Smooth muscle cell (in vitro differentiated cells): ENCODE data around the gene LDB2. TPM values are rescaled to one million over a fixed set of nuclear protein-coding genes. Genes with fewer than 3 reads are reported as not detected.

ENCODE experiments used
- DNase-seq: peaks from one replicate; lab custom pipeline; 2025; ENCODE audit not compliant: unreplicated experiment; lab: John Stamatoyannopoulos, UW
- H2AFZ ChIP-seq: fragments of 200-600 bp; sonication (generic); 2 replicates; pipeline ENCODE4 v1.6.0; 2016; ENCODE audit warnings: antibody characterized with exemption, low read depth, mild to moderate bottlenecking
- H3F3A ChIP-seq: fragments of 200-600 bp; sonication (generic); 2 replicates; pipeline ENCODE4 v1.6.0; 2017; ENCODE audit warnings: antibody characterized with exemption, low read depth
- H3K27ac ChIP-seq: fragments of 200-600 bp; sonication (generic); 2 replicates; pipeline ENCODE4 v1.5.1; 2016; ENCODE audit warnings: low read depth, mild to moderate bottlenecking
- H3K27me3 ChIP-seq: fragments of 200-600 bp; sonication (generic); 2 replicates; pipeline ENCODE4 v1.6.1; 2016; ENCODE audit warnings: low read depth, mild to moderate bottlenecking
- H3K36me3 ChIP-seq: fragments of 200-600 bp; sonication (generic); 2 replicates; pipeline ENCODE4 v1.5.1; 2016; ENCODE audit warnings: low read depth
- H3K4me1 ChIP-seq: fragments of 200-600 bp; sonication (generic); 2 replicates; pipeline ENCODE4 v1.5.1; 2016; ENCODE audit warnings: low read depth
- H3K4me2 ChIP-seq: fragments of 200-600 bp; sonication (generic); 2 replicates; pipeline ENCODE4 v1.6.0; 2016; ENCODE audit warnings: mild to moderate bottlenecking
- H3K4me3 ChIP-seq: fragments of 200-600 bp; sonication (generic); 2 replicates; pipeline ENCODE4 v1.5.1; 2016; ENCODE audit warnings: mild to moderate bottlenecking
- H3K79me2 ChIP-seq: fragments of 200-600 bp; sonication (generic); 2 replicates; pipeline ENCODE4 v1.6.0; 2016; ENCODE audit warnings: low read depth, mild to moderate bottlenecking
- H3K9ac ChIP-seq: fragments of 200-600 bp; sonication (generic); 2 replicates; pipeline ENCODE4 v1.6.0; 2016; ENCODE audit warnings: low read depth
- H3K9me3 ChIP-seq: fragments of 200-600 bp; sonication (generic); replicated peaks from 2 replicates; pipeline ENCODE4 v1.5.1; 2016; ENCODE audit warnings: low read depth
- H4K20me1 ChIP-seq: fragments of 200-600 bp; sonication (generic); 2 replicates; pipeline ENCODE4 v1.6.0; 2016; ENCODE audit warnings: low read depth
- WGBS: methylation state at CpG from one replicate; pipeline ENCODE4 v1.1.7; 2016; ENCODE audit warnings: low lambda C conversion rate; 5-methylcytosine and 5-hydroxymethylcytosine counted together
- polyA plus RNA-seq: library from polyadenylated mRNA; unstranded; fragments of >200 nt; fragmentation: Nextera tagmentation; extraction: Ambion mirVana; gene quantifications from 2 replicates; pipeline ENCODE4 v1.2.1, GENCODE V29; 2016
- total RNA-seq: library from RNA; depleted of rRNA; stranded (reverse); fragments of >200 nt; gene quantifications from 2 replicates; pipeline ENCODE4 v1.2.3, GENCODE V29; 2014
- TF ChIP-seq, protein P1 (sequence below): fragments of 200-600 bp; sonication (generic); IDR thresholded peaks from 2 replicates; pipeline ENCODE4 v1.5.1; 2017; ENCODE audit warnings: borderline replicate concordance, mild to moderate bottlenecking, antibody characterized with exemption; ENCODE audit not compliant: insufficient read depth, poor library complexity, severe bottlenecking

Gene LDB2
- total and polyA plus RNA-seq, 2 experiments from 2014 or later = 30.6 to 61.5 TPM

DNA sequence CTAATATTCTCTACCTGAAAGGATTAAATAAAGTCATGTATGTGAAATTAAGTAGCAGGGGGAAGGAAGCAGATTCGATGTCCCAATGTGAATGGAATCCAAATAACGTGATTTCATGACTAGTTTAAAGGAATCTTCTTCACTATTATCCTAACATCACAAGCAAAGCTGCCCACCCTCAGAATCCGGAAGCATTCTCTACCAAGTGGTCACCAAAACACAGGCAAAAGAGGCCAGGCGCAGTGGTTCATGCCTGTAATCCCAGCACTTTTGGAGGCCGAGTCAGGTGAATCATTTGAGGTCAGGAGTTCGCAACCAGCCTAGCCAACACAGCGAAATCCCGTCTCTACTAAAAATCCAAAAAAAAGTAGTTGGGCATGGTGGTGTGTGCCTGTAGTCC lies 212.9 kb downstream of the LDB2 start:
- Histone ChIP-seq H3K9me3 (no peaks in the 10 kb centered on the region), H3K4me3 (no peak overlapping the region), H3K36me3 (no peaks in the 10 kb centered on the region), H3K4me2 (peak overlapping the region; percentile 63), H3F3A (peaks cover 13% of the 10 kb centered on the region), H3K4me1 (peaks cover 29% of the 10 kb centered on the region), H2AFZ (no peak overlapping the region), H4K20me1 (no peaks in the 10 kb centered on the region), H3K27ac (peak overlapping the region; percentile 87), H3K79me2 (no peaks in the 10 kb centered on the region), H3K27me3 (no peaks in the 10 kb centered on the region), H3K9ac (peak overlapping the region; percentile 10)
- TF ChIP-seq, protein P1, sequence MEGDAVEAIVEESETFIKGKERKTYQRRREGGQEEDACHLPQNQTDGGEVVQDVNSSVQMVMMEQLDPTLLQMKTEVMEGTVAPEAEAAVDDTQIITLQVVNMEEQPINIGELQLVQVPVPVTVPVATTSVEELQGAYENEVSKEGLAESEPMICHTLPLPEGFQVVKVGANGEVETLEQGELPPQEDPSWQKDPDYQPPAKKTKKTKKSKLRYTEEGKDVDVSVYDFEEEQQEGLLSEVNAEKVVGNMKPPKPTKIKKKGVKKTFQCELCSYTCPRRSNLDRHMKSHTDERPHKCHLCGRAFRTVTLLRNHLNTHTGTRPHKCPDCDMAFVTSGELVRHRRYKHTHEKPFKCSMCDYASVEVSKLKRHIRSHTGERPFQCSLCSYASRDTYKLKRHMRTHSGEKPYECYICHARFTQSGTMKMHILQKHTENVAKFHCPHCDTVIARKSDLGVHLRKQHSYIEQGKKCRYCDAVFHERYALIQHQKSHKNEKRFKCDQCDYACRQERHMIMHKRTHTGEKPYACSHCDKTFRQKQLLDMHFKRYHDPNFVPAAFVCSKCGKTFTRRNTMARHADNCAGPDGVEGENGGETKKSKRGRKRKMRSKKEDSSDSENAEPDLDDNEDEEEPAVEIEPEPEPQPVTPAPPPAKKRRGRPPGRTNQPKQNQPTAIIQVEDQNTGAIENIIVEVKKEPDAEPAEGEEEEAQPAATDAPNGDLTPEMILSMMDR = no peak
- DNase-seq = no peak
- WGBS = 81% methylated on average over 8 of the region's 8 CpGs

DNA sequence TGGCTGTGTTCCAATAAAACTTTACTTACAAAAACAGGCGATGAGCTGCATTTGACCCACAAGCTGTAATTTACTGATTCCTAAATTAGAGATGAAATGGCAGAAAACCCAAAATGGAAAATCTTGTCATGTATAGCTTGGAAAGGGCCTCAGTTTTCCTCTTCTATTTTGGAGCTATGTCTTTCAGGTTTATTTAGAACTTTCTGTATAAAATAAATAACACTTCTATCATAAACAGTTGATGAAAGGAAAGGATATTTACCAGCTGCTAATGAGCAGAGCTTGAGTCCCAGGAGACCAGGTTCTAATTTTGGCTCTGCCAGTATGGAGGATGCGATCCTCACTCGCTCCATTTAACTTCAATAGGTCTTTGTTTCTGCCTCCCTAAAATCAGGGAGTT lies 213.5 kb downstream of the LDB2 start:
- peak overlapping the region; percentile 63 for H3K4me2 ChIP-seq
- no peak for DNase-seq

DNA sequence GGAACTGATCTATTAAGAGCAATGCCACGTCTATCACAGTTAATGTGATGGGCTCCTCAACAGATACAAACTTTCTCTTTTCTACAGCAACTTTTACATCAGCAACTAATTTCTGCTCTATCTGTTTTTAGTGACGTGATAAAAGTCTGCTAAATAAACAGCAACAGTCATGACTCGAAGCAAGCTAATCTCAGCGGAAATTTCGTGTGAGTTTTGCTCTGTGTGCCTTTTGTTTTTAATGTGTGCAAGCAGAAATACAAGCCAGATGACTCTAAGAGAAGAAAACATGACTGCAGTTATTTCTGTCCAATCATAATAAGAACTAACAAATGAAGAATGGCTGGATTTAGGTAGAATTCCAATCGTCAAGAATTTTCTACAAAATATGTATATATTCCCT lies 214.3 kb downstream of the LDB2 start:
- peak overlapping the region; percentile 21 for H3K4me3 ChIP-seq
- no peaks in the 10 kb centered on the region for H3K36me3 ChIP-seq
- TF ChIP-seq, protein P1 = no peak
- 19% methylated on average over 6 of the region's 6 CpGs for WGBS
- peaks cover 13% of the 10 kb centered on the region for H3F3A ChIP-seq
- peak overlapping the region; percentile 87 for H3K27ac ChIP-seq
- H4K20me1 ChIP-seq = no peaks in the 10 kb centered on the region
- no peaks in the 10 kb centered on the region for H3K79me2 ChIP-seq
- H3K4me1 ChIP-seq = peaks cover 37% of the 10 kb centered on the region
- no peak for DNase-seq
- peak overlapping the region; percentile 63 for H3K4me2 ChIP-seq
- no peaks in the 10 kb centered on the region for H3K9me3 ChIP-seq
- peak overlapping the region; percentile 9 for H2AFZ ChIP-seq
- no peaks in the 10 kb centered on the region for H3K27me3 ChIP-seq
- peak overlapping the region; percentile 72 for H3K9ac ChIP-seq

More for the DNA sequence above, 213.5 kb downstream of the LDB2 start:
- Histone ChIP-seq H3K79me2 (no peaks in the 10 kb centered on the region), H2AFZ (no peak overlapping the region), H3K27ac (peak overlapping the region; percentile 87), H3F3A (peaks cover 13% of the 10 kb centered on the region), H3K9ac (peak overlapping the region; percentile 72), H3K9me3 (no peaks in the 10 kb centered on the region), H3K4me1 (peaks cover 32% of the 10 kb centered on the region), H3K36me3 (no peaks in the 10 kb centered on the region), H3K27me3 (no peaks in the 10 kb centered on the region), H3K4me3 (no peak overlapping the region), H4K20me1 (no peaks in the 10 kb centered on the region)
- TF ChIP-seq, protein P1 = no peak
- 69% methylated on average over 3 of the region's 3 CpGs for WGBS

DNA sequence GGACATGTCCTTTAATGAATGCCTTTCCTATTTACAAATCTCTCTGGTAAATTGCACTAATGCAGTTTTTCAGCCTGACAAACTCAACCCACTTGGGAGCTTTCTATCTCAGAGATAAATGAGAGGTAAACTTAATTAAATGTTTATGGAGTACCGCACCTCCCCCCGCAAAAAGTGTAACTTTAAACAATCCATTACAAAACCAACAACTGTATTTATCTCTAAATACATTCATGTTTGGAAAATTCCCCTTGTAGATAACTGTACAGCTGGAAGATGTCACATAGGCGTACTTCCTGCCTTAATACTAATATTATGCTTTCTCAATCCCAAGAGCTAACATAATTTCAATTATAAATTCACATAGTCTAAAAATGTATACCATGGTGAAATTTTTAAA lies 215.5 kb downstream of the LDB2 start:
- H3K27me3 ChIP-seq = no peaks in the 10 kb centered on the region
- peak overlapping the region; percentile 63 for H3K4me2 ChIP-seq
- peak overlapping the region; percentile 87 for H3K27ac ChIP-seq
- H3K4me3 ChIP-seq = no peak overlapping the region
- no peaks in the 10 kb centered on the region for H3K9me3 ChIP-seq
- H3K36me3 ChIP-seq = no peaks in the 10 kb centered on the region
- DNase-seq = no peak
- H2AFZ ChIP-seq = no peak overlapping the region
- WGBS = 33% methylated on average over 3 of the region's 3 CpGs
- H3F3A ChIP-seq = peaks cover 13% of the 10 kb centered on the region
- TF ChIP-seq, protein P1 = no peak
- H4K20me1 ChIP-seq = no peaks in the 10 kb centered on the region
- peaks cover 37% of the 10 kb centered on the region for H3K4me1 ChIP-seq
- no peaks in the 10 kb centered on the region for H3K79me2 ChIP-seq
- H3K9ac ChIP-seq = peak overlapping the region; percentile 12
